HepG2 (cell line): ENCODE measurements around the gene TBCD. TPM values are rescaled to one million over a fixed set of nuclear protein-coding genes. Genes with fewer than 3 reads are reported as not detected.

Experiments used
- ATAC-seq: fragments of 200-7000 bp; cut with Tn5 transposase; 3 replicates; pipeline ENCODE4 v1.9.1; 2020; ENCODE audit warnings: mild to moderate bottlenecking, moderate library complexity
- BruUV-seq: library from RNA; stranded (reverse); fragments of 400-500 nt; replicated peaks from 2 replicates; lab custom pipeline; 2021; lab: Mats Ljungman, UMichigan
- CTCF ChIA-PET: fragments of 300-600 bp; formaldehyde crosslinking; extraction: SDS; loops from one replicate; lab custom pipeline; 2021; ENCODE audit warnings: low total read pairs, inconsistent platforms, low intra/inter-chr PET ratio; lab: Yijun Ruan, JAX
- POLR2A ChIA-PET: fragments of 350-600 bp; sonication (Branson Sonifier 250); formaldehyde crosslinking; loops from one replicate; lab custom pipeline; 2020; ENCODE audit warnings: antibody characterized with exemption, inconsistent platforms; lab: Yijun Ruan, JAX
- DNase-seq: peaks from one replicate; pipeline ENCODE4 v3.0.0-alpha.2; 2015; ENCODE audit warnings: low spot score
- FAIRE-seq: peaks from 3 replicates; lab custom pipeline; 2011; peaks lifted over from hg19 to GRCh38; lab: Jason Lieb, UNC
- H2AFZ ChIP-seq: one replicate; pipeline ENCODE4 v1.6.1; 2011; ENCODE audit warnings: low read length, inconsistent platforms
- H3K27ac ChIP-seq: fragments of 300-600 bp; 3 replicates; pipeline ENCODE4 v1.8.0; 2011; ENCODE audit warnings: mixed run types, mild to moderate bottlenecking, mixed read lengths, low read length, inconsistent platforms; ENCODE audit not compliant: insufficient read depth; ENCODE audit errors: extremely low read length
- H3K27me3 ChIP-seq, 2 experiments: fragments of 200-600 bp in 1 of 2; 2 replicates in 1 of 2; 3 replicates in 1 of 2; pipeline versions ENCODE4 v1.6.0 to v1.8.0; 2011; ENCODE audit warnings: low read length in 2 of 2, mild to moderate bottlenecking in 2 of 2, moderate library complexity in 2 of 2, inconsistent platforms in 1 of 2; ENCODE audit not compliant: insufficient read depth in 2 of 2, control insufficient read depth in 1 of 2
- H3K36me3 ChIP-seq, 2 experiments: fragments of 200-600 bp in 1 of 2; replicated peaks in 1 of 2; 2 replicates in 1 of 2; 3 replicates in 1 of 2; pipeline versions ENCODE4 v1.5.1 to v1.8.0; 2011; ENCODE audit warnings: low read length in 2 of 2, inconsistent platforms in 1 of 2; ENCODE audit not compliant: insufficient read depth in 2 of 2, control insufficient read depth in 1 of 2
- H3K4me1 ChIP-seq: 2 replicates; pipeline ENCODE4 v1.5.1; 2012; ENCODE audit warnings: low read length, inconsistent platforms; ENCODE audit not compliant: insufficient read depth
- H3K4me2 ChIP-seq: 2 replicates; pipeline ENCODE4 v1.6.0; 2011; ENCODE audit warnings: low read depth, low read length, inconsistent platforms
- H3K4me3 ChIP-seq, 3 experiments: fragments of 200-600 bp in 1 of 3; sonication (generic), shearing (Covaris generic) in 1 of 3; replicated peaks in 1 of 3; 2 replicates each; pipeline ENCODE4 v1.5.1; 2011 to 2016; ENCODE audit warnings: low read length in 3 of 3, inconsistent platforms in 2 of 3, low read depth in 2 of 3, mild to moderate bottlenecking in 2 of 3, control low read depth in 1 of 3, mixed read lengths in 1 of 3; ENCODE audit not compliant: insufficient read depth in 1 of 3
- H3K79me2 ChIP-seq: one replicate; pipeline ENCODE4 v1.6.1; 2011; ENCODE audit warnings: low read length, inconsistent platforms; ENCODE audit not compliant: insufficient read depth
- H3K9ac ChIP-seq: 2 replicates; pipeline ENCODE4 v1.6.0; 2011; ENCODE audit warnings: mild to moderate bottlenecking, low read depth, low read length, inconsistent platforms; ENCODE audit not compliant: insufficient read depth
- H3K9me3 ChIP-seq: 2 replicates; pipeline ENCODE4 v1.5.1; 2012; ENCODE audit warnings: mild to moderate bottlenecking, low read length
- H4K20me1 ChIP-seq: 2 replicates; pipeline ENCODE4 v1.6.0; 2011; ENCODE audit warnings: inconsistent platforms, mild to moderate bottlenecking, low read length, moderate library complexity; ENCODE audit not compliant: insufficient read depth
- ARID3A ChIP-seq: IDR thresholded peaks from 2 replicates; pipeline ENCODE4 v1.6.1; 2012; ENCODE audit warnings: low read depth, low read length, improper control_type of control experiment
- ARNTL ChIP-seq: sonication (generic); formaldehyde crosslinking; IDR thresholded peaks from 2 replicates; pipeline ENCODE4 v1.4.0; 2020; ENCODE audit warnings: mild to moderate bottlenecking, missing genetic modification reagents
- ETV5 ChIP-seq: IDR thresholded peaks from 2 replicates; pipeline ENCODE4 v1.6.1; 2018; ENCODE audit warnings: missing biosample characterization, missing genetic modification reagents, inconsistent platforms, borderline replicate concordance
- GATA4 ChIP-seq: sonication (generic); IDR thresholded peaks from 2 replicates; pipeline ENCODE4 v1.6.1; 2016; ENCODE audit warnings: antibody characterized with exemption, low read depth, borderline replicate concordance
- HMGXB4 ChIP-seq, 2 experiments: sonication (generic) in 1 of 2; formaldehyde crosslinking in 1 of 2; IDR thresholded peaks; 2 replicates each; pipeline versions ENCODE4 v1.4.0 to v1.6.1; 2018 to 2020; ENCODE audit warnings: missing genetic modification reagents in 2 of 2, borderline replicate concordance in 1 of 2, low read depth in 1 of 2, mild to moderate bottlenecking in 1 of 2, missing biosample characterization in 1 of 2
- LCORL ChIP-seq, 2 experiments: fragments of 450-650 bp in 1 of 2; sonication (generic) in 1 of 2; formaldehyde crosslinking in 1 of 2; IDR thresholded peaks; 2 replicates each; pipeline versions ENCODE4 v1.5.0 to v1.6.1; 2017 to 2020; ENCODE audit warnings: antibody characterized with exemption in 1 of 2, missing genetic modification reagents in 1 of 2
- SAP130 ChIP-seq: IDR thresholded peaks from 2 replicates; pipeline ENCODE4 v1.6.1; 2016; ENCODE audit warnings: low read depth
- SNAPC2 ChIP-seq: sonication (generic); formaldehyde crosslinking; IDR thresholded peaks from 2 replicates; pipeline ENCODE4 v1.8.1; 2022; ENCODE audit warnings: mild to moderate bottlenecking, missing genetic modification reagents
- TRIM24 ChIP-seq: sonication (generic); formaldehyde crosslinking; IDR thresholded peaks from 2 replicates; pipeline ENCODE4 v1.8.0; 2022; ENCODE audit warnings: mild to moderate bottlenecking, missing genetic modification reagents
- U2AF2 ChIP-seq: fragments of 200-400 bp; formaldehyde crosslinking; IDR thresholded peaks from 2 replicates; pipeline ENCODE4 v1.6.1; 2017; ENCODE audit warnings: low read depth, mild to moderate bottlenecking, low read length
- ZMYM3 ChIP-seq: sonication (generic); formaldehyde crosslinking; IDR thresholded peaks from 2 replicates; pipeline ENCODE4 v1.5.1; 2020; ENCODE audit warnings: mild to moderate bottlenecking, missing genetic modification reagents
- ZNF292 ChIP-seq: sonication (generic); formaldehyde crosslinking; IDR thresholded peaks from 2 replicates; pipeline ENCODE4 v1.8.1; 2022; ENCODE audit warnings: mild to moderate bottlenecking, low read depth, missing genetic modification reagents, borderline replicate concordance
- ZNF430 ChIP-seq: sonication (generic); formaldehyde crosslinking; IDR thresholded peaks from 2 replicates; pipeline ENCODE4 v1.9.0; 2021; ENCODE audit warnings: mild to moderate bottlenecking, missing genetic modification reagents
- ZNF570 ChIP-seq: sonication (generic); formaldehyde crosslinking; IDR thresholded peaks from 2 replicates; pipeline ENCODE4 v1.4.0; 2020; ENCODE audit warnings: mild to moderate bottlenecking, missing genetic modification reagents, borderline replicate concordance
- ZNF652 ChIP-seq: IDR thresholded peaks from 2 replicates; pipeline ENCODE4 v1.6.1; 2016; ENCODE audit warnings: low read depth, borderline replicate concordance
- ZNF674 ChIP-seq: sonication (generic); formaldehyde crosslinking; IDR thresholded peaks from 2 replicates; pipeline ENCODE4 v1.5.0; 2020; ENCODE audit warnings: low read depth, mild to moderate bottlenecking, missing genetic modification reagents
- WGBS: methylation state at CpG from one replicate; pipeline ENCODE4 v1.1.6; 2017; ENCODE audit warnings: low lambda C conversion rate; 5-methylcytosine and 5-hydroxymethylcytosine counted together
- in situ Hi-C: cut with HindIII; loops from 2 replicates; pipeline ENCODE4 v1.10.0; 2017; ENCODE audit warnings: low pct_unique_long_range_greater_than_20kb; ENCODE audit not compliant: extremely low pct_ligation_motif_present
- intact Hi-C: fragments of 100-400 bp; cut with micrococcal nuclease; formaldehyde crosslinking; loops from one replicate; pipeline ENCODE4 v1.10.0; 2022; ENCODE audit not compliant: unreplicated experiment
- polyA plus RNA-seq, 8 experiments: library from polyadenylated mRNA; depleted of rRNA in 3 of 8; stranded (reverse) in 7 of 8; unstranded in 1 of 8; fragments of >200 nt; fragmentation: Illumina TruSeq in 4 of 8; extraction: Trizol in 4 of 8; gene quantifications; 2 replicates each; pipeline versions ENCODE4 v1.2.1 to v1.2.3, GENCODE V29; 2011 to 2016; ENCODE audit warnings: low read depth in 4 of 8, missing spikeins in 1 of 8, mixed read lengths in 1 of 8; ENCODE audit not compliant: insufficient read depth in 1 of 8
- total RNA-seq, 5 experiments: library from RNA; depleted of rRNA; stranded (reverse); fragments of >200 nt; fragmentation: Illumina TruSeq; extraction: Trizol; gene quantifications; 2 replicates each; pipeline ENCODE4 v1.2.3, GENCODE V29; 2016; ENCODE audit warnings: low read depth in 1 of 5

The TBCD gene
- total and polyA plus RNA-seq, 2 of the 13 experiments (the other 11 are each of a cell fraction or from before 2014, with no cell fraction given), result 33.9 to 54.8 TPM

GRCh38 chr17:82978765-82979349, 227.0 kb downstream of the TBCD start:
- no peak for FAIRE-seq
- Histone ChIP-seq H2AFZ (no peak overlapping the region), H3K9ac (no peak overlapping the region)
- CTCF ChIA-PET, result no interaction called here
- 94% methylated on average over 3 of the region's 3 CpGs for WGBS
- no TSS peak for BruUV-seq
- TF ChIP-seq ZNF292 (CRISPR knock-in tag) (no peak), GATA4 (no peak), TRIM24 (no peak), ARID3A (no peak), ZNF570 (no peak), ZMYM3 (CRISPR knock-in tag) (no peak), SNAPC2 (CRISPR knock-in tag) (no peak), LCORL (IDR thresholded peaks at IDR 0.05) (no peak), LCORL (CRISPR knock-in tag; IDR thresholded peaks at IDR 0.05) (no peak), ZNF674 (CRISPR knock-in tag) (no peak), ARNTL (no peak), SAP130 (CRISPR knock-in tag) (no peak), ZNF430 (no peak), HMGXB4 (CRISPR knock-in tag; IDR thresholded peaks at IDR 0.05; ENCODE audit: borderline replicate concordance in 1 of 2, low read depth in 1 of 2) (no peak), U2AF2 (no peak), ETV5 (no peak), ZNF652 (CRISPR knock-in tag) (no peak)
- TF ChIP-seq, all 625 proteins: peak for 0
- in situ Hi-C loops (no loop called here), intact Hi-C loops (no loop called here)
- Histone ChIP-seq H3K4me2 (no peak overlapping the region), H3K27me3 (no peaks in the 10 kb centered on the region), H4K20me1 (no peaks in the 10 kb centered on the region), H3K27ac (no peak overlapping the region), H3K4me1 (peaks cover 12% of the 10 kb centered on the region), H3K4me3 (no peak overlapping the region), H3K9me3 (no peaks in the 10 kb centered on the region), H3K79me2 (no peaks in the 10 kb centered on the region), H3K36me3 (no peaks in the 10 kb centered on the region; a peak in 2 of 5 replicates)
- DNase-seq (no peak), ATAC-seq (no peak)
- POLR2A ChIA-PET, result no interaction called here
